Stomach (tissue), 9 donors: Measurements from ENCODE around the gene PRAC2. TPM values are rescaled to one million over a fixed set of nuclear protein-coding genes. Genes with fewer than 3 reads are reported as not detected.

ENCODE experiments used
- DNase-seq, 2 donors: peaks; one replicate each; pipeline versions ENCODE4 v3.0.0 to v3.0.0-alpha.2; 2013 to 2019
- H3K27ac ChIP-seq, 5 donors: fragments of 200-600 bp in 4 of 5; sonication (generic) in 4 of 5; one replicate each; pipeline ENCODE4 v1.5.1; 2013 to 2019; ENCODE audit warnings: mild to moderate bottlenecking in 1 of 5, moderate library complexity in 1 of 5
- H3K27me3 ChIP-seq, 3 donors: fragments of 200-600 bp; sonication (generic); one replicate each; pipeline ENCODE4 v1.5.1; 2017 to 2019; ENCODE audit warnings: mixed run types in 1 of 3
- H3K36me3 ChIP-seq, 4 donors: fragments of 200-600 bp; sonication (generic); 1 replicate in 3 of 4; 2 replicates in 1 of 4; pipeline ENCODE4 v1.5.1; 2016 to 2019
- H3K4me1 ChIP-seq, 4 donors: fragments of 200-600 bp; sonication (generic); one replicate each; pipeline ENCODE4 v1.5.1; 2016 to 2019
- H3K4me3 ChIP-seq, 4 donors: fragments of 200-600 bp; sonication (generic) in 3 of 4; one replicate each; pipeline ENCODE4 v1.5.1; 2016 to 2019; ENCODE audit warnings: mild to moderate bottlenecking in 1 of 4
- H3K9me3 ChIP-seq, 4 donors: fragments of 200-600 bp; sonication (generic); one replicate each; pipeline ENCODE4 v1.5.1; 2016 to 2019
- EP300 ChIP-seq: sonication (generic); formaldehyde crosslinking; IDR thresholded peaks from one replicate; pipeline ENCODE4 v1.6.1; 2017; ENCODE audit warnings: antibody characterized with exemption
- POLR2A ChIP-seq, 4 donors: fragments of 450-650 bp; IDR thresholded peaks; one replicate each; pipeline ENCODE4 v1.6.1; 2016; ENCODE audit warnings: antibody characterized with exemption in 4 of 4, control low read depth in 2 of 4, mild to moderate bottlenecking in 1 of 4, moderate library complexity in 1 of 4
- POLR2AphosphoS5 ChIP-seq, 3 donors: sonication (generic); formaldehyde crosslinking; IDR thresholded peaks; one replicate each; pipeline ENCODE4 v1.6.1; 2016; ENCODE audit warnings: antibody characterized with exemption in 3 of 3
- WGBS, 5 donors: extraction: QIAGEN DNeasy Blood & Tissue Kit in 3 of 5; methylation state at CpG; one replicate each; pipeline versions ENCODE4 v1.1.5 to v1.1.7; 2013 to 2018; 5-methylcytosine and 5-hydroxymethylcytosine counted together
- intact Hi-C: fragments of 100-400 bp; cut with DNase I; formaldehyde crosslinking; loops from one replicate; pipeline ENCODE4 v1.15.1; 2023; ENCODE audit warnings: low total_unique reads
- polyA plus RNA-seq, 3 donors: library from polyadenylated mRNA; stranded (reverse); fragments of 200-250 nt; gene quantifications; one replicate each; pipeline ENCODE4 v1.2.3, GENCODE V29; 2013
- total RNA-seq, 5 donors: library from RNA; depleted of rRNA; stranded (reverse); fragments of >200 nt; gene quantifications; one replicate each; pipeline versions ENCODE4 v1.1.0 to v1.2.3, GENCODE V29; 2014 to 2016
- TF ChIP-seq, protein P1 (sequence below), 7 experiments: fragments of 450-650 bp in 4 of 7; fragments of 200-600 bp in 3 of 7; sonication (generic) in 3 of 7; IDR thresholded peaks; one replicate each; pipeline ENCODE4 v1.5.1; 2016 to 2019; ENCODE audit warnings: antibody characterized with exemption in 7 of 7, control low read depth in 2 of 7, mild to moderate bottlenecking in 1 of 7
- donor health status: healthy with polysubstance abuse.
- donor health status: Bipolar disorder and iron deficiency.
- donor health status: healthy.

The PRAC2 gene
- total and polyA plus RNA-seq, 8 donors: not detected

DNA sequence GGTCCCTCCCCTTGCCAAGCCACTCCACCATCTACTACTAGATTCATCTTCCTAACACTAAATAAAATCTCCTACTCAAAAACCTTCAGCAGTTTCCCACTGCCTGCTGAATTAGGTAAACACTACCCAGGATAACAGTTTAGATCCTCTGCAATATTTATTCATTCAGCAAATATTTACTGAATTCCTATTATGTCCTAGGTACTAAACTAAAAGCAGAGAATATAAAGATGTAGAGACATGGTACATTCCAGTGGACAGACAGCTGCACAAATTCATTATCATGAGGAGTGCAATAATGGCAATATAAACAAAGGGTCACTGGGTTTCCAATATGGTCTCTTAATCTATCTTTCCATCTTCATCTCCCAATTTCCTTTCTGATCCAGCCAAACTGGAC, 36.3 kb downstream of the PRAC2 start:
- DNase-seq: no peak
- TF ChIP-seq EP300 (no peak), POLR2A (IDR thresholded peaks at IDR 0.05) (no peak), POLR2AphosphoS5 (IDR thresholded peaks at IDR 0.05) (no peak)
- TF ChIP-seq, protein P1, sequence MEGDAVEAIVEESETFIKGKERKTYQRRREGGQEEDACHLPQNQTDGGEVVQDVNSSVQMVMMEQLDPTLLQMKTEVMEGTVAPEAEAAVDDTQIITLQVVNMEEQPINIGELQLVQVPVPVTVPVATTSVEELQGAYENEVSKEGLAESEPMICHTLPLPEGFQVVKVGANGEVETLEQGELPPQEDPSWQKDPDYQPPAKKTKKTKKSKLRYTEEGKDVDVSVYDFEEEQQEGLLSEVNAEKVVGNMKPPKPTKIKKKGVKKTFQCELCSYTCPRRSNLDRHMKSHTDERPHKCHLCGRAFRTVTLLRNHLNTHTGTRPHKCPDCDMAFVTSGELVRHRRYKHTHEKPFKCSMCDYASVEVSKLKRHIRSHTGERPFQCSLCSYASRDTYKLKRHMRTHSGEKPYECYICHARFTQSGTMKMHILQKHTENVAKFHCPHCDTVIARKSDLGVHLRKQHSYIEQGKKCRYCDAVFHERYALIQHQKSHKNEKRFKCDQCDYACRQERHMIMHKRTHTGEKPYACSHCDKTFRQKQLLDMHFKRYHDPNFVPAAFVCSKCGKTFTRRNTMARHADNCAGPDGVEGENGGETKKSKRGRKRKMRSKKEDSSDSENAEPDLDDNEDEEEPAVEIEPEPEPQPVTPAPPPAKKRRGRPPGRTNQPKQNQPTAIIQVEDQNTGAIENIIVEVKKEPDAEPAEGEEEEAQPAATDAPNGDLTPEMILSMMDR (IDR thresholded peaks at IDR 0.05): no peak
- H3K4me1 ChIP-seq: peaks cover 4 to 22% (median 14%) of the 10 kb centered on the region in 4 donors
- no peak overlapping the region for H3K4me3 ChIP-seq
- peaks cover 17 to 100% (median 29%) of the 10 kb centered on the region in 3 donors for H3K27me3 ChIP-seq
- no peaks in the 10 kb centered on the region for H3K36me3 ChIP-seq
- intact Hi-C loops: no loop called here
- H3K9me3 ChIP-seq: no peaks in the 10 kb centered on the region
- no peak overlapping the region for H3K27ac ChIP-seq

DNA sequence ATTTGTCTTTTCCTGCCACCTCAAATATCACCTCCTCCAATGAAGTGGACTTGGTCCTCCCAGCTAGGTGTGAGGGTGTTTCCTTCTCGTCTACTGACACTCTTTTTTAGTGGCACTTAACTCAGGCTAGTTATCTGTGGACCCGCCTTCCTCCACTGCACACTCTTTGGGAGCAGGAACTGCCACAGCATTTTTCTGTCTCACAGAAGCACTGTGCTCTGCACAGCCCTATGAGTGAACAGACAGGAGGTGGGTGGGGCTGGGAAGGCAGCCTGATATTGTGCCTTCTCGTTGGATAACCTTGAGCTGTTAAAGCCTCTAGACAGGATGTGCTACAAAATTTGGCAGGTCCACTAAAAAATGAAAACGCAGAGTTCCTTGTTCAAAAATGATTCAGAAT, 37.4 kb downstream of the PRAC2 start:
- H3K27ac ChIP-seq: no peak overlapping the region
- peaks cover 6 to 98% (median 18%) of the 10 kb centered on the region in 3 donors for H3K27me3 ChIP-seq
- no peak for DNase-seq
- H3K9me3 ChIP-seq: no peaks in the 10 kb centered on the region
- no peak for TF ChIP-seq POLR2A (IDR thresholded peaks at IDR 0.05)
- 18 to 41% (median 29%) methylated on average over 4 of the region's 4 CpGs for WGBS, 5 donors
- no peaks in the 10 kb centered on the region for H3K36me3 ChIP-seq
- no peak overlapping the region for H3K4me3 ChIP-seq
- intact Hi-C loops: no loop called here
- H3K4me1 ChIP-seq: peaks cover 0 to 12% (median 7%) of the 10 kb centered on the region in 4 donors

DNA sequence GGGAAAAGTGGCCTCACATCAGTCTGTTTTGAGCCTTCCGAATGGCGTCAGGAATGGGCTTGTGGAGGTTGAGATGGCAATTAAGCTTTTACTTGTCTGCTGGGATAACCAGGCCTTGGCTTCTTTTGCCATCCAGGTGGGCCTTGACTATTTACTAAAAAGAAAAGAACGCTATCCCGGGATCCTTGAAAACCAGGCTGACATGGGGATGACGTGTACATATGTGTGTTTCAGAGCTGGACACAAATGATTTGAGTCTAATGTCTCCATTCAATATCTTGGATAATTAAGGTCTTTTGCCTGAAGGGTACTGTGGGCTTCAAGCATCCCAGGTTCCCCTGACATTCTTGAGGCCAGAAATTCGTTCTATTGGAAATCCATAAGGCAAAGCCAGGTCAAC, 38.1 kb downstream of the PRAC2 start:
- WGBS, 5 donors: 74 to 90% (median 79%) methylated on average over 6 of the region's 6 CpGs
- DNase-seq: no peak
- Histone ChIP-seq H3K4me3 (no peak overlapping the region), H3K4me1 (peaks cover 0 to 12% (median 7%) of the 10 kb centered on the region in 4 donors), H3K27me3 (peaks cover 0 to 96% (median 13%) of the 10 kb centered on the region in 3 donors), H3K9me3 (no peaks in the 10 kb centered on the region), H3K27ac (no peak overlapping the region), H3K36me3 (no peaks in the 10 kb centered on the region)
- TF ChIP-seq, protein P1 (IDR thresholded peaks at IDR 0.05): no peak
- TF ChIP-seq EP300 (no peak), POLR2A (IDR thresholded peaks at IDR 0.05) (no peak), POLR2AphosphoS5 (IDR thresholded peaks at IDR 0.05) (no peak)
- intact Hi-C loops: no loop called here

DNA sequence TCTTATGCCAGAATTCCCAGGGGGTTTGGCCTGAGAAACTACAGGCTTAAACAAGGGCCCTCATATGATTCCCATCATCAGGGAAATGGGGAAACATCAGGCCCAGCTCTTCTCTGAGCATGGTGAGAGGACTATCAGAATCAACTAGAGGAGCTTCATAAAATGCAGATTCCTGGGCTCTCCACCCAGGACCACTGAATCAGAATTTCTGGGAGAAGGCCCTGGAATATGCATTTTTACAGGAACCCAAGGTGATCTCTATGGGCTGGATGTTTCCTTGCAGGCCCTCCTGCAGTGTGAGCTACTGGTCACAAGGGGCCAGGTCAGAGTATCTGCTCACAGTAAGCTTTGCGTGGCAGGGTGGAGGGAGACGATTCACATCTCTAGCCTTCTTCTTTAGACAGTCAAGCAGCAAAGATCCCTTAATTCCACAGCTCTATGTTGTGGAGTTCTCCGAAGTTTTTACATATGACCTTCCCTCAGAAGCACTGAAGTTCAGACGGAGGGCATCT, 44.3 kb downstream of the PRAC2 start:
- 68 to 90% (median 77%) methylated on average over 4 of the region's 4 CpGs for WGBS, 5 donors
- H3K9me3 ChIP-seq: no peaks in the 10 kb centered on the region
- peaks cover 0 to 79% (median 3%) of the 10 kb centered on the region in 3 donors for H3K27me3 ChIP-seq
- TF ChIP-seq POLR2A (IDR thresholded peaks at IDR 0.05) (no peak), EP300 (no peak), POLR2AphosphoS5 (IDR thresholded peaks at IDR 0.05) (no peak)
- TF ChIP-seq, protein P1 (IDR thresholded peaks at IDR 0.05): no peak
- H3K36me3 ChIP-seq: no peaks in the 10 kb centered on the region
- intact Hi-C loops: no loop called here
- H3K27ac ChIP-seq: no peak overlapping the region
- no peaks in the 10 kb centered on the region for H3K4me1 ChIP-seq
- DNase-seq: no peak
- H3K4me3 ChIP-seq: no peak overlapping the region

DNA sequence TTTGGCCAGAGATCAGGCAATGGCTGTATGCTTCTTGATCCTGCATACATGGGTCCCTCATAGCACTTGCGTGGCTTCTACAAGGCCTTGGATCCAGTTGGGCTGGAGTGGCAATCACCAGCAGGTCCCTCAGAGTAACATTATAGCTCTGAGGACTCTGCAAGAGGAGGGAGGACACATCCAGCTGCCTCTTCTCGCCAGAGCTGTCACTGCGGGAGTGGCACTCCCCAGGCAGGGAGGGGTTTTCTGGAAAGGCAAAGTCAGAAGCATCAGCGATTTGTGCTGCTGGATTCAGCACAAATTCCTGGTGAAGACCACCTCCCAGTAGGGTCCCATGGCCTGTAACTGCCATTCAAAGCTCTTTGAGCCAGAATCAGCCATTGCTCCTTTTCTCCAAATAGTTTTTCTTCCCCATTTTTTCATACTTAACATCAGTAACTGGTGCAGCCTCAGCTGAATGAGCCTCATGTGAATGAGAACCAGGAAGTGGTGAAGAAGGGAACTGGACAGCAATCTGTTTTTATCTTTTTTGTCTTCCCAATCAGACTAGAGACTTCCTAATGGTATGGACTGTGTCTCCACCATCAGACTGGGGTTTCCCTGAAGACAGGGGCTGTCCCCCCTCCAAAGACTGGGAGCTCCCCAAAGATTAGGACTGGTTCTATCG, 46.2 kb downstream of the PRAC2 start:
- intact Hi-C loops: no loop called here

More for the DNA sequence above, 46.2 kb downstream of the PRAC2 start:
- H3K27me3 ChIP-seq: peaks cover 0 to 67% (median 5%) of the 10 kb centered on the region in 3 donors
- H3K9me3 ChIP-seq: no peaks in the 10 kb centered on the region
- H3K4me1 ChIP-seq: no peaks in the 10 kb centered on the region
- no peak for TF ChIP-seq EP300
- no peak for TF ChIP-seq POLR2A (IDR thresholded peaks at IDR 0.05)
- no peak for TF ChIP-seq POLR2AphosphoS5 (IDR thresholded peaks at IDR 0.05)
- TF ChIP-seq, protein P1 (IDR thresholded peaks at IDR 0.05): no peak
- 83 to 92% (median 85%) methylated on average over 4 to 5 of the region's 5 CpGs for WGBS, 5 donors
- DNase-seq: no peak
- no peaks in the 10 kb centered on the region for H3K36me3 ChIP-seq
- H3K4me3 ChIP-seq: no peak overlapping the region
- no peak overlapping the region for H3K27ac ChIP-seq
